ENCODE results near the gene DHRS7B.

DNA sequence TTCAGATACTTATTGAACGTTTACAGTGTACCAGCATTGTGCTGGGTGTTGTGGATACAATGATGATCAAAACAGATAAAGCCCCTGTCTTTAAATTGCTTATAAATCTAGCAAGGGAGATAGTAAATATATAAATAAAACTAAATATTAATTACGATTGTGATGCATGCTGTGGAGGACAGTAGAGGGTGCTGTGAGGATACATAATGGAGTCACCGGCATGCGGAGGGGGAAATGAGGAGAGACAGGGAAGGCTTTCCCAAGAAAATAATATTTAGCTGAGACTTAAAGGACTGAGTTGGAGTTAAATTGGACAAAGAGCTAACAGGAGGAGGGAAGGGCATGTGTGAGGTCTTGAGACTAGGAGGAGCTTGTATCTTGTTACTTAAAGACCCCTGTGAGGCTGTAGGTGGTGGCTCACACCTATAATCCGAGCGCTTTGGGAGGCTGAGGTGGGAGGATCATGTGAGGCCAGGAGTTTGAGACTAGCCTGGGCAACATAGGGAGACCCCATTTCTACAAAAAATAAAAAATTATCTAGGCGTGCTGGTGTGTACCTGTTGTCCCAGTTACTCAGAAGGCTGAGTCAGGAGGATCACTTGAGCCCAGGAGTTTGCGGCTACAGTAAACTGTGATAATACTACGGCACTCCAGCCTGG is 2.4 kb downstream of the DHRS7B start:
- TF ChIP-seq, protein P1, sequence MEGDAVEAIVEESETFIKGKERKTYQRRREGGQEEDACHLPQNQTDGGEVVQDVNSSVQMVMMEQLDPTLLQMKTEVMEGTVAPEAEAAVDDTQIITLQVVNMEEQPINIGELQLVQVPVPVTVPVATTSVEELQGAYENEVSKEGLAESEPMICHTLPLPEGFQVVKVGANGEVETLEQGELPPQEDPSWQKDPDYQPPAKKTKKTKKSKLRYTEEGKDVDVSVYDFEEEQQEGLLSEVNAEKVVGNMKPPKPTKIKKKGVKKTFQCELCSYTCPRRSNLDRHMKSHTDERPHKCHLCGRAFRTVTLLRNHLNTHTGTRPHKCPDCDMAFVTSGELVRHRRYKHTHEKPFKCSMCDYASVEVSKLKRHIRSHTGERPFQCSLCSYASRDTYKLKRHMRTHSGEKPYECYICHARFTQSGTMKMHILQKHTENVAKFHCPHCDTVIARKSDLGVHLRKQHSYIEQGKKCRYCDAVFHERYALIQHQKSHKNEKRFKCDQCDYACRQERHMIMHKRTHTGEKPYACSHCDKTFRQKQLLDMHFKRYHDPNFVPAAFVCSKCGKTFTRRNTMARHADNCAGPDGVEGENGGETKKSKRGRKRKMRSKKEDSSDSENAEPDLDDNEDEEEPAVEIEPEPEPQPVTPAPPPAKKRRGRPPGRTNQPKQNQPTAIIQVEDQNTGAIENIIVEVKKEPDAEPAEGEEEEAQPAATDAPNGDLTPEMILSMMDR (IDR thresholded peaks at IDR 0.05) = peak; percentile 72
- TF ChIP-seq TCF7L2 (IDR thresholded peaks at IDR 0.05; ENCODE audit: low read depth, low read length) (no peak), SIN3A (IDR thresholded peaks at IDR 0.05; ENCODE audit: borderline replicate concordance, insufficient read depth, low read depth, low read length) (no peak)

Measured in Panc1 (cell line).